ENCODE measurements around the gene NGEF.

GRCh38 chr2:232973796-232974195 is 39.3 kb downstream of the NGEF start:
- no peak for TF ChIP-seq USF2 (CRISPR knock-in tag; IDR thresholded peaks at IDR 0.05)
- TF ChIP-seq EP300 (IDR thresholded peaks at IDR 0.05; ENCODE audit: low read length) = no peak
- TF ChIP-seq CTCF (IDR thresholded peaks at IDR 0.05 in 2 of 3, conservative IDR thresholded peaks at IDR 0.05 in 1 of 3; ENCODE audit: insufficient read depth in 2 of 3, low read depth in 1 of 3, low read length in 3 of 3) = no peak
- no peak for TF ChIP-seq EZH2 (IDR thresholded peaks at IDR 0.05; ENCODE audit: borderline replicate concordance, low read depth, low read length)
- no peak for TF ChIP-seq ELF1 (tag; IDR thresholded peaks at IDR 0.05)
- no peak for TF ChIP-seq TBL1XR1 (IDR thresholded peaks at IDR 0.05; ENCODE audit: low read length in 2 of 2)
- TF ChIP-seq SOX6 (IDR thresholded peaks at IDR 0.05) = no peak
- no peak for TF ChIP-seq THAP7 (CRISPR knock-in tag; IDR thresholded peaks at IDR 0.05)
- TF ChIP-seq TAF15 (IDR thresholded peaks at IDR 0.05; ENCODE audit: low read depth, low read length) = no peak

Data from K562 (cell line).